Endothelial cell of umbilical vein (primary cell): ENCODE data around the gene SLC24A3. TPM values are rescaled to one million over a fixed set of nuclear protein-coding genes. Genes with fewer than 3 reads are reported as not detected.

ENCODE experiments used
- BruUV-seq: library from RNA; stranded (reverse); fragments of 400-500 nt; replicated peaks from 2 replicates; lab custom pipeline; 2021; lab: Mats Ljungman, UMichigan
- CTCF ChIA-PET: fragments of 300-600, 350-600 bp; sonication (Branson Sonifier 250); formaldehyde crosslinking; loops from one replicate; lab custom pipeline; 2021; ENCODE audit warnings: antibody characterized with exemption, inconsistent platforms; lab: Charles Lee
- POLR2A ChIA-PET: fragments of 300-600, 350-600 bp; sonication (Branson Sonifier 250); formaldehyde crosslinking; loops from one replicate; lab custom pipeline; 2021; ENCODE audit warnings: antibody characterized with exemption, inconsistent platforms; lab: Charles Lee
- DNase-seq: peaks from one replicate; pipeline ENCODE4 v3.0.0-alpha.2; 2011; ENCODE audit warnings: low read depth, low spot score
- FAIRE-seq: peaks from 2 replicates; lab custom pipeline; 2011; peaks lifted over from hg19 to GRCh38; lab: Jason Lieb, UNC
- H2AFZ ChIP-seq: 2 replicates; pipeline ENCODE4 v1.6.0; 2012; ENCODE audit warnings: low read depth, low read length, control low read depth, inconsistent platforms
- H3K27ac ChIP-seq: 2 replicates; pipeline ENCODE4 v1.5.1; 2011; ENCODE audit warnings: low read depth, mild to moderate bottlenecking, control low read depth, low read length, moderate library complexity; ENCODE audit not compliant: insufficient read depth
- H3K27me3 ChIP-seq, 2 experiments: 2 replicates each; pipeline versions ENCODE4 v1.6.0 to v1.6.1; 2011; ENCODE audit warnings: low read length in 2 of 2, mixed read lengths in 1 of 2; ENCODE audit not compliant: control insufficient read depth in 2 of 2, insufficient read depth in 2 of 2
- H3K36me3 ChIP-seq, 2 experiments: 2 replicates in 1 of 2; 3 replicates in 1 of 2; pipeline ENCODE4 v1.5.1; 2011; ENCODE audit warnings: low read length in 2 of 2, mild to moderate bottlenecking in 1 of 2, moderate library complexity in 1 of 2; ENCODE audit not compliant: control insufficient read depth in 2 of 2, insufficient read depth in 2 of 2; ENCODE audit errors: extremely low read depth in 1 of 2
- H3K4me1 ChIP-seq: 3 replicates; pipeline ENCODE4 v1.5.1; 2011; ENCODE audit warnings: mild to moderate bottlenecking, low read length; ENCODE audit not compliant: control insufficient read depth, insufficient read depth; ENCODE audit errors: extremely low read depth
- H3K4me2 ChIP-seq: 2 replicates; pipeline ENCODE4 v1.6.1; 2011; ENCODE audit warnings: low read length, control low read depth, mixed read lengths; ENCODE audit not compliant: insufficient read depth
- H3K4me3 ChIP-seq, 3 experiments: fragments of 200-600 bp in 1 of 3; sonication (generic), shearing (Covaris generic) in 1 of 3; replicated peaks in 1 of 3; 2 replicates each; pipeline ENCODE4 v1.5.1; 2011 to 2016; ENCODE audit warnings: control low read depth in 3 of 3, low read length in 3 of 3, mild to moderate bottlenecking in 2 of 3, inconsistent platforms in 1 of 3, low read depth in 1 of 3, moderate library complexity in 1 of 3; ENCODE audit not compliant: insufficient read depth in 1 of 3
- H3K79me2 ChIP-seq: 2 replicates; pipeline ENCODE4 v1.6.0; 2012; ENCODE audit warnings: low read length, inconsistent platforms; ENCODE audit not compliant: control insufficient read depth, insufficient read depth
- H3K9ac ChIP-seq: replicated peaks from 2 replicates; pipeline ENCODE3; 2011; ENCODE audit warnings: low read length, control low read depth; ENCODE audit not compliant: insufficient read depth; ENCODE audit errors: extremely low read depth
- H3K9me1 ChIP-seq: replicated peaks from 3 replicates; pipeline ENCODE4 v1.6.0; 2011; ENCODE audit warnings: mild to moderate bottlenecking, low read length; ENCODE audit not compliant: control insufficient read depth, insufficient read depth; ENCODE audit errors: extremely low read depth
- H3K9me3 ChIP-seq: replicated peaks from 2 replicates; pipeline ENCODE4 v1.5.1; 2012; ENCODE audit warnings: low read length, inconsistent platforms; ENCODE audit not compliant: control insufficient read depth, insufficient read depth
- H4K20me1 ChIP-seq: replicated peaks from 2 replicates; pipeline ENCODE3; 2011; ENCODE audit warnings: mild to moderate bottlenecking, low read length; ENCODE audit not compliant: control insufficient read depth, insufficient read depth; ENCODE audit errors: extremely low read depth
- CTCF ChIP-seq, 2 donors: IDR thresholded peaks; 1 replicate in 1 of 2; 2 replicates in 1 of 2; pipeline ENCODE4 v1.5.1; 2011; ENCODE audit warnings: low read length in 2 of 2, mild to moderate bottlenecking in 2 of 2, moderate library complexity in 2 of 2, control low read depth in 1 of 2, inconsistent platforms in 1 of 2, low read depth in 1 of 2; ENCODE audit not compliant: insufficient read depth in 1 of 2; ENCODE audit errors: extremely low read depth in 1 of 2
- FOS ChIP-seq: IDR thresholded peaks from 2 replicates; pipeline ENCODE4 v1.6.1; 2011; ENCODE audit warnings: mild to moderate bottlenecking, low read length, moderate library complexity, borderline replicate concordance; ENCODE audit not compliant: insufficient read depth
- GATA2 ChIP-seq: IDR thresholded peaks from 2 replicates; pipeline ENCODE4 v1.7.0; 2011; ENCODE audit warnings: low read depth, mild to moderate bottlenecking, moderate library complexity, mixed read lengths, low read length; ENCODE audit not compliant: insufficient read length, insufficient read depth
- JUN ChIP-seq: IDR thresholded peaks from 2 replicates; pipeline ENCODE4 v1.6.1; 2011; ENCODE audit warnings: borderline replicate concordance, low read depth; ENCODE audit not compliant: insufficient read length, insufficient read depth
- MYC ChIP-seq: IDR thresholded peaks from one replicate; pipeline ENCODE4 v1.6.1; 2011; ENCODE audit warnings: mild to moderate bottlenecking, low read depth, low read length
- dilution Hi-C: fragments of 300-500 bp; cut with MboI; formaldehyde crosslinking; loops from one replicate; pipeline ENCODE4 v1.15.0; 2019; ENCODE audit warnings: low sequenced_read_pairs; ENCODE audit not compliant: extremely low pct_ligation_motif_present
- intact Hi-C: fragments of 100-400 bp; cut with micrococcal nuclease; formaldehyde crosslinking; loops from one replicate; pipeline ENCODE4 v1.10.0; 2022
- polyA plus RNA-seq, 4 experiments: library from polyadenylated mRNA; depleted of rRNA in 3 of 4; stranded (reverse) in 3 of 4; unstranded in 1 of 4; fragments of >200 nt; gene quantifications; 2 replicates each; pipeline versions ENCODE4 v1.2.1 to v1.2.3, GENCODE V29; 2011 to 2012; ENCODE audit warnings: missing spikeins in 1 of 4
- total RNA-seq: library from RNA; stranded (reverse); gene quantifications from 2 replicates; pipeline ENCODE4 v1.2.3, GENCODE V29; 2021

SLC24A3 gene
- total and polyA plus RNA-seq, 2 donors (not counting 3 experiments of a cell fraction or from before 2014, with no cell fraction given): not detected

- Histone ChIP-seq H3K27ac (no peak overlapping the region), H2AFZ (no peak overlapping the region), H3K9ac (no peak overlapping the region), H3K4me1 (peaks cover 5% of the 10 kb centered on the region), H3K9me1 (no peaks in the 10 kb centered on the region), H3K4me3 (no peak overlapping the region), H3K9me3 (no peaks in the 10 kb centered on the region), H3K27me3 (no peaks in the 10 kb centered on the region), H3K4me2 (no peak overlapping the region), H4K20me1 (no peaks in the 10 kb centered on the region), H3K79me2 (no peaks in the 10 kb centered on the region), H3K36me3 (no peaks in the 10 kb centered on the region)
- no TSS peak for BruUV-seq
- no peak for FAIRE-seq
- ChIA-PET CTCF (interaction anchor here (1.1 to 1.3 kb wide), 4 partner anchors 45 to 211 kb away, joined by 3 to 6 read pairs (median 4); no protein-coding TSS in a partner anchor), POLR2A (no interaction called here)
- dilution Hi-C loops: no loop called here
- no peak for DNase-seq
- no peak for TF ChIP-seq FOS
- intact Hi-C loops: loop anchor here (1.0 to 5.0 kb wide), 6 partner anchors 65 to 545 kb away; partner anchors contain the start of genes CFAP61 and CRNKL1
Observed at GRCh38 chr20:19692100-19692499, 479.7 kb downstream of the SLC24A3 start.

GRCh38 chr20:19692685-19693119 is 480.3 kb downstream of the SLC24A3 start:
- dilution Hi-C loops: no loop called here
- no peaks in the 10 kb centered on the region for H3K79me2 ChIP-seq
- no peaks in the 10 kb centered on the region for H3K27me3 ChIP-seq
- H3K4me2 ChIP-seq: peak overlapping the region; percentile 27
- H3K4me1 ChIP-seq: peaks cover 5% of the 10 kb centered on the region
- no peak overlapping the region for H3K27ac ChIP-seq
- no peaks in the 10 kb centered on the region for H3K36me3 ChIP-seq
- no peak overlapping the region for H3K9ac ChIP-seq
- H3K9me3 ChIP-seq: no peaks in the 10 kb centered on the region
- H4K20me1 ChIP-seq: no peaks in the 10 kb centered on the region
- ChIA-PET CTCF (interaction anchor here (0.6 to 2.7 kb wide), 36 partner anchors 16 to 545 kb away, joined by 3 to 30 read pairs (median 4); partner anchors contain the start of genes CFAP61, CRNKL1 and NAA20), POLR2A (no interaction called here)
- no peak overlapping the region for H3K4me3 ChIP-seq
- intact Hi-C loops: loop anchor here (1.0 to 5.0 kb wide), 6 partner anchors 65 to 545 kb away; partner anchors contain the start of genes CFAP61 and CRNKL1
- H2AFZ ChIP-seq: no peak overlapping the region
- TF ChIP-seq CTCF (IDR thresholded peaks at IDR 0.05; ENCODE audit: extremely low read depth in 1 of 2, insufficient read depth in 1 of 2, low read depth in 1 of 2, low read length in 2 of 2) (peak; percentile 84 to 87), JUN (no peak), GATA2 (no peak), FOS (peak; percentile 33), MYC (no peak)
- no peaks in the 10 kb centered on the region for H3K9me1 ChIP-seq
- no TSS peak for BruUV-seq
- peak; percentile 68 for DNase-seq
- peak; percentile 86 for FAIRE-seq
